NT2/D1 (cell line): ENCODE measurements around the gene BRICD5.
"Not testable (repeated sequence)": the region's sequence is repeated elsewhere in the genome, so short reads cannot be mapped to it uniquely, and the experiment has no call there.

Experiments used
- DNase-seq: peaks from one replicate; pipeline ENCODE4 v3.0.0-alpha.2; 2011; ENCODE audit warnings: low read depth, low spot score
- H3K27me3 ChIP-seq: 2 replicates; pipeline ENCODE4 v1.6.0; 2011; ENCODE audit warnings: mild to moderate bottlenecking; ENCODE audit not compliant: insufficient read length, insufficient read depth
- H3K36me3 ChIP-seq: 2 replicates; pipeline ENCODE4 v1.6.1; 2011; ENCODE audit warnings: mild to moderate bottlenecking, low read length, mixed read lengths; ENCODE audit not compliant: insufficient read depth, insufficient read length
- H3K4me1 ChIP-seq: 2 replicates; pipeline ENCODE4 v1.5.1; 2011; ENCODE audit not compliant: insufficient read depth, insufficient read length
- H3K4me3 ChIP-seq: 2 replicates; pipeline ENCODE4 v1.5.1; 2011; ENCODE audit warnings: low read depth; ENCODE audit not compliant: insufficient read length
- H3K9ac ChIP-seq: 2 replicates; pipeline ENCODE4 v1.6.0; 2011; ENCODE audit warnings: low read depth; ENCODE audit not compliant: insufficient read length
- H3K9me3 ChIP-seq: 2 replicates; pipeline ENCODE4 v1.5.1; 2011; ENCODE audit warnings: mild to moderate bottlenecking, low read length; ENCODE audit not compliant: insufficient read depth
- SUZ12 ChIP-seq: IDR thresholded peaks from 2 replicates; pipeline ENCODE4 v1.6.1; 2011; ENCODE audit not compliant: insufficient read length, insufficient read depth; ENCODE audit errors: extremely low read depth
- YY1 ChIP-seq: IDR thresholded peaks from 2 replicates; pipeline ENCODE4 v1.6.1; 2011; ENCODE audit not compliant: insufficient read length, insufficient read depth
- ZNF274 ChIP-seq: IDR thresholded peaks from 2 replicates; pipeline ENCODE4 v1.6.1; 2011; ENCODE audit warnings: mild to moderate bottlenecking, low read depth, low read length

The BRICD5 gene

GRCh38 chr16:2206780-2207433 lies 3.8 kb downstream of the BRICD5 start:
- H3K9me3 ChIP-seq, result no peaks in the 10 kb centered on the region
- no peaks in the 10 kb centered on the region for H3K27me3 ChIP-seq
- no peak overlapping the region for H3K4me3 ChIP-seq
- peaks cover 57% of the 10 kb centered on the region for H3K36me3 ChIP-seq
- peaks cover 24% of the 10 kb centered on the region for H3K4me1 ChIP-seq
- peak overlapping the region; percentile 27 for H3K9ac ChIP-seq
- no peak for TF ChIP-seq SUZ12
- TF ChIP-seq ZNF274, result no peak
- TF ChIP-seq YY1, result no peak
- no peak for DNase-seq

- no peak for DNase-seq
- Histone ChIP-seq H3K27me3 (no peaks in the 10 kb centered on the region), H3K4me3 (peak overlapping the region; percentile 89), H3K9me3 (no peaks in the 10 kb centered on the region), H3K9ac (peak overlapping the region; percentile 97), H3K4me1 (peaks cover 20% of the 10 kb centered on the region), H3K36me3 (peaks cover 52% of the 10 kb centered on the region)
- TF ChIP-seq SUZ12, result no peak
- no peak for TF ChIP-seq YY1
- no peak for TF ChIP-seq ZNF274
Measured at GRCh38 chr16:2206420-2206779, 4.3 kb downstream of the BRICD5 start.

GRCh38 chr16:2205967-2206313 lies 4.7 kb downstream of the BRICD5 start:
- DNase-seq, result no peak
- no peaks in the 10 kb centered on the region for H3K9me3 ChIP-seq
- TF ChIP-seq YY1 (no peak), SUZ12 (no peak), ZNF274 (no peak)
- H3K4me3 ChIP-seq, result peak overlapping the region; percentile 89
- H3K9ac ChIP-seq, result peak overlapping the region; percentile 97
- peaks cover 50% of the 10 kb centered on the region for H3K36me3 ChIP-seq
- H3K4me1 ChIP-seq, result peaks cover 17% of the 10 kb centered on the region
- H3K27me3 ChIP-seq, result no peaks in the 10 kb centered on the region

- no peaks in the 10 kb centered on the region for H3K27me3 ChIP-seq
- TF ChIP-seq YY1 (no peak), ZNF274 (no peak), SUZ12 (no peak)
- H3K36me3 ChIP-seq, result peaks cover 44% of the 10 kb centered on the region
- H3K9me3 ChIP-seq, result 0 out of 2 replicates have a peak, but pooled peaks cover 2% of the 10 kb centered on the region
- H3K9ac ChIP-seq, result peak within 1 kb of the TSS; percentile 97
- H3K4me3 ChIP-seq, result peak within 1 kb of the TSS; percentile 89
- peak; percentile 70 for DNase-seq
- peaks cover 11% of the 10 kb centered on the region for H3K4me1 ChIP-seq
Measured at GRCh38 chr16:2205104-2205966, 5.3 kb downstream of the BRICD5 start, which contains the start of gene MLST8. MLST8 (plus strand) TSS chr16:2205454; CDS start chr16:2206086, 632 bp downstream.

GRCh38 chr16:2204416-2205103 lies 6.1 kb downstream of the BRICD5 start:
- TF ChIP-seq YY1 (no peak), ZNF274 (no peak)
- Histone ChIP-seq H3K9me3 (0 out of 2 replicates have a peak, but pooled peaks cover 5% of the 10 kb centered on the region), H3K27me3 (no peaks in the 10 kb centered on the region), H3K9ac (peak overlapping the region; percentile 88), H3K36me3 (peaks cover 37% of the 10 kb centered on the region), H3K4me1 (peaks cover 7% of the 10 kb centered on the region), H3K4me3 (peak overlapping the region; percentile 89)
- DNase-seq, result no peak

- DNase-seq, H3K9ac ChIP-seq, H3K4me3 ChIP-seq, H3K9me3 ChIP-seq, H3K4me1 ChIP-seq: not testable (repeated sequence)
- Histone ChIP-seq H3K36me3 (peaks cover 23% of the 10 kb centered on the region), H3K27me3 (peaks cover 11% of the 10 kb centered on the region)
Measured at GRCh38 chr16:2203119-2203688, 7.5 kb downstream of the BRICD5 start.

- no peak for TF ChIP-seq SUZ12
- TF ChIP-seq ZNF274, result no peak
- TF ChIP-seq YY1, result no peak
- H3K27me3 ChIP-seq, result peaks cover 33% of the 10 kb centered on the region
- no peak for DNase-seq
- H3K4me3 ChIP-seq, result no peak overlapping the region
- H3K4me1 ChIP-seq, result peaks cover 10% of the 10 kb centered on the region
- H3K36me3 ChIP-seq, result no peaks in the 10 kb centered on the region
- 0 out of 2 replicates have a peak, but pooled peaks cover 5% of the 10 kb centered on the region for H3K9me3 ChIP-seq
- no peak overlapping the region for H3K9ac ChIP-seq
Measured at GRCh38 chr16:2200313-2200712, 10.3 kb downstream of the BRICD5 start.
